Hypothalamus (tissue), 51 donors: ENCODE results near the gene RNLS.

Experiments
- DNase-seq, 51 donors: peaks; one replicate each; lab custom pipeline; 2025; lab: John Stamatoyannopoulos, UW

RNLS gene

DNA sequence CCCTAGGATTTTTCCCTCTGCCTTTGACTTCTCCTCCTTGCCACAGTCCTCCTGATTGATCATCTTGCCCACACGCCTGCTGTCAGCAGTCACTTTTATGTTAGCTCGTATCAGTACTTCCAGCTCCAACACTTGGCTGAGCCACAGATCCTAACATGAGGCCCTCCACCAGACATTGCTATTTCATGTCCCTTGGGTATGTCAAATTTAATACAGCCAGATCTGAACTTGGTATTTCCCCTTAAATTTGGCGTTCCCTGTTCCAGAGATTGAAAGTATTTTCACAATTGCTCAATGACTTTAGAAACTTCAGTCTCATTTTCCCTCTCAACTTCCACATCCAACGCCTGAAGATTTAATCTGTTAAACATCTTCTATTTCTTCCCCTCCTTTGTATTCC lies 140.4 kb downstream of the RNLS start:
- DNase-seq = no peak

DNA sequence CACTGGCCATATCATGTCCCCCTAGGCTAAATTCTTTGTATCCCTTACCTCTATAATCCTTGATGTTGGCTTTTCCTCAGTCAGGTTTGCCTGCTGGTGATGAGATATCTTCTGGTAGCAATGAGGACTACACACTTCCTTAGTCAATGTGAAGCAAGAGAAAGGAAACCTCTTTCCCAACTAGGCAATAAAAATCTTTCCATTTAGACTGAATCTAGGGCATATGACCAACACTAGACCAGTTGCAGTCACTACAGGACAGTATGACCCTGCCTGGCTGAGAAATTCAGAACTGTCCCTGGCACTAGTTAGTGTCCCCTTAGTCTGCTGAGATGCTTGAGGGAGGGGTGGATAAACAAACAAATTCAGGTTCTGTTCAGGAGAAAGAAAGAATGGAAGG lies 142.6 kb downstream of the RNLS start:
- DNase-seq = no peak

DNA sequence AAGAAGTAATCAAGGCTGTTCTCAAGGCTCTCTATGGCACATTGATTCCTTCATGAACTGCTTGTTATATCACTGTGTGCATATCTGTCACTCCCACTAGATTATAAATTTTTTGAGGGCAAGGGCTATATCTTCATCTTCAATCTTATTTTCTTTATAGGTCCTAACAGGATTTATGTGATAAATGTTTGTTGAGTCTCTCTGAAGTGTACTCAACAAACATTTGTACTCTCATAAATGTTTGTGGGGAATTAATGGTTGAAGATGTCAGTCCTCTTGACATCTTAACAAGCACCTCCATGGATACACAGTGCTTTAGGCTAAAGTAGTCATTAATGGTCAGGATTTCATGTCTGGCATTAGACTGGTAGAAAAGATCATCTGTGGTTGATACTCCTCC lies 143.2 kb downstream of the RNLS start:
- no peak for DNase-seq

DNA sequence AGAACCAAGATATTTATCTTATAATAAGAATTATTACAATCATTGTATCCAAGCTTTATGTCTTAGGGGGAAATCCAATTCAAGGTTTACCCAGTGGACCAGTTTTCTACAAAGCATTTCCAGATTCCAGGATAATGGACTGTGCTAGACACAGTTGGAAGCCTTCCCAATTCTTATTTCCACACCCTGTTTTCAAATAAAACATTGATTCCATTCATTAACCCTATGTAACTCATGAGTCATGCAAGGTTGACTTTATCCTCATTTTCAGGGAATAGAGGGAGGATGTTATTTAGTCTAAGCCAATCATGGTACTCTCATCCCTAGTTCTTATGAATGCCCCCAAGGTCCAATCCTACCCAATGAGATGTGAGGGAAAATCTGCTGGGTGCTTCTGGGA lies 145.7 kb downstream of the RNLS start:
- DNase-seq = no peak

DNA sequence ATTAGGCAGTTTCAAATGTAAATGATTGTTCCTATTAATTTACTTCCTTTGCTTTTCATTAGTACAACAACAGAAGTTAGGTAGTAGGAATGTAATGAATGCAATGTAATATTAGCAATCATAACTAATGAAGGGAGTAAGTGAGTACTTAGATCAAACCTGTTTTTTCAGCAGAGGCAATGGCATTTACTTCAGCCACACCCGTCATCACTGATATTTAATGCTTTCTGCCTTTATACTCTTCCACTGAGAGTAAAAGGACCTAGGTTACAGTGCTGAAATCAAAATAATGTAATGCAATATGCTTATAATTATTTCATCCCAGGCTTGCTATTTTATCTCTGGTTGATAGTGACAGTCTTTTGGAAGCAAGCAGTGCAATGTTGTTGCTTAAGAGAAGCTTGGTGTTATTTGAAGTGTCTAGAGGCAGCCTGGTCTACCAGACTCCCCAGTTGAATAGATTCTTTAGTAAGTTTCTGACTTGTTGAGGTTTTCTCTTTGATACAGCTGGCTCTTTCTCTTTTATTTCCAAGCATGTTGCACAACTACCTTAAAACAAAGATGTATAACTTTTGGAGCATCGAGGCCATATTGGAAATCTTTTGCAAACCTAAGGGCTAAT lies 149.4 kb downstream of the RNLS start:
- DNase-seq = no peak

DNA sequence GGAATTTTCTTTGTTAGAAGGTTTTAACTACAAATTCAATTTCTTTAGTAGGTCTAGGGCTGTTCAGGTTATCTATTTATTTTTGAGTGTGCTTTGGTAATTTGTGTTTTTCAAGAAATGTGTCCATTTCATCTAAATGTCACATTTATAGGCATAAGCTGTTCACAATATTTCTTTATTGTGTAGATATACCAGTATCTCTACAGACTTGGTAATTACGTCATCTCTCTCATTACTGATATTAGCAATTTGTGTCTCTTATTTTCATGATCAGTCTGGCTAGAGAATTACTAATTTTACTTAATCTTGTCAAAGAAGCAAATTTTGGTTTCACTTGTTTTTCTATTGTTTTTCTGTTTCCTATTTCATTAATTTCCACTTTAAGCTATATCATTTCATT lies 152.0 kb downstream of the RNLS start:
- no peak for DNase-seq

DNA sequence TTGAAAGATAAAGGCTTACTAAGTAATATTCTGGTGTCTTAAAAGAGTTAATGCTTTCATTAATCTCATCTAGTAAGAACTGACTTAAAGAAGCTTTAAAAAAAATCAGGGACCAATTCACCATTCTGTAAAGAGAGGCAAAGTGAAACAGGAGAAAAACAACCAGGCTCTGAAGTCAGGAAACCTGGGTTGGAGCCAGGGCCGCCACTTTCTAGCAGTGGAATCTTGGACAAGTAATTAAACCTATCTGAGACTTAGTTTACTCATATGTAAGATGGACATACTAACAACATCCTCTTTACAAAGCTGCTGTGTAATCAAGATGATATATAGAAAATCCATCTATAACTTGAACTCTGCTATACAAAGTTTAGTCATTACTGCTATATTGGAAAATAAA lies 154.1 kb downstream of the RNLS start:
- no peak for DNase-seq

DNA sequence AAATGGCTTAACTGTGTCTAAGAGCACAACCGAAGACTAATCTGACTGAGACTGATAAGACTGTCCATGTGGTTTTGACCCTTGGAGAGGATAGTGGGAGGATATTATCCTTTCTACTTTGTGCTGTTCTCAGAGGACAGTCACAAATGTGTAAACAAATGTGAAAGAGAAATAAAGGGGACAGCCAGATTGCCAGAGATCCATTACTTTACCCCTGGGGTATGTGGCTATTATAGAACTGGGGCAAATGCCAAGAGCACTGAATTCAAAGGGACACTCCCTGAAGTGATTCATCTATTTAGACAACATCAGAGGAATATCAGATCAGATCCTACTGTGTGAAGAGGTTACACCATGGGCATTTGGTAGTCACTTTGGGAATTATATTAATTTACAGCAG lies 154.7 kb downstream of the RNLS start:
- no peak for DNase-seq

DNA sequence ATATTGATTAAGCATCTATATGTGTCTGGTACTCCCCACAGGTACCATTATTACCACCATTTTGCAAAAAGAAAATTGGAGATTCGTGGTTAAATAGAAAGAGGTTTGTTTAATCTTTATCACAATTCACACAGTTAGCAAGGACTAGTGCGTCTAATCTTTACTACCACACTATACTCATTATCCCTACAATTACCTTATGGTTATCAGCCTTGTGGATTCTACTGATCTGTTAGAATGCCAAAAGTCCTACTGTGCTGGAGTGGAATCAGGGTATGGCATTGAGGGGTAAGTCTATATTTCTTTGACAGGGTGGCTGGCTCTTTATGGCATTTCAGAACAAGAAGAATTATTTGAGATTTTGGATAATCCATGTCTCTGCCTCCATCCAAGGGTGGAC lies 156.1 kb downstream of the RNLS start:
- DNase-seq = no peak

DNA sequence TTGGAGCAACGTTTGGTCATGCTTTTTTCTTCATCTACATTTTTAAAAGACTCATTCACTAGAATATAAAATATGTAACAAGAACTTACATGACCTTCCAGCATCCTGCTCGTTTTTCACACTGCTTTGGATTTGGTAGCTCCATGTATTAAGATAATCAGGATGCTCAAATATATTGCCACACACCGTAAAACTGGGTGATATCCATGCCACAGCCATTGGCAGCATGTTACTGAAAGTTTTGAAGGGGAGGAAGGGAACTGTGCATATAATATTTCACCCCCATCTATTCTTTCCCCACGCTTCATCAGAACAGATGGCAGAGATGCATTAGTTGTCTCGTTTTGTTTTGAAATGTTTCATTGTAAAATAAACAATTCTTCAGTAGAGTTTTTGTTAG lies 158.2 kb downstream of the RNLS start:
- DNase-seq = no peak

DNA sequence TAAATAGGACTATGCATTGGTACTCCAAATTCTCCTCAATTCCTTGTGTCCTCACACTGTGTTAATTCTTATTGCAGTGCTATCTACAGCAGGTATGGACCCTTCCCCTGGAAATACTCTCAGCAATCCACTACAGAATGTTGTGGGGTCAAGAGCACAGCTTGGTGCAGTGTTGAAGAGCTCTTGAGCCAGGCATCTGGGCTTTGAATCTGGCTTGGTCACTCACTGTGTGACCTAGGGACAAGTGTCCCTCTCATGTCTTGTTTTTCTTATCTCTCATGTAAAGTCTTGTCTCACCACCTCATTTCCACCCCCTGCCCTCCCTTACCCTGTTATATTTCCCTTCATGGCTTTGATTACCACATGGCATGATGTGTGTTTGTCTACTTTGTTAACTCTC lies 159.4 kb downstream of the RNLS start:
- no peak for DNase-seq

DNA sequence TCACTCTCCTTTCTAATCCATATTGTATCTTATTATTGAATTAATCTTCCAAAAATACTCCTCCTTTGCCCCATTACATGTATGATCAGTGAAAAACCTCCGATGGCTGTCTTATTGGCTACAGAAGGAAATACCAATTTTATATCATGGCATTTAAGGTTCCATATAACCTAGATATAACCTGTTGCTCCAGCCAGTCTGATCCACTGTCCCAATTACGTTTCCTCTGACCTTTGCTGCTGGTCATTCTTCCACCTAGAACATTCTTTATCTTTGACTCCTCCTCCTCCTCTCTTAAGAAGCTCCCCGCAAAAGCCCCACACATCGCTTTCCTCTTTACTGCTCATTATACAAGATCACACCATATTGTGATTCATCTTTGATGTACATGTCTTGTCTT lies 161.5 kb downstream of the RNLS start:
- no peak for DNase-seq

DNA sequence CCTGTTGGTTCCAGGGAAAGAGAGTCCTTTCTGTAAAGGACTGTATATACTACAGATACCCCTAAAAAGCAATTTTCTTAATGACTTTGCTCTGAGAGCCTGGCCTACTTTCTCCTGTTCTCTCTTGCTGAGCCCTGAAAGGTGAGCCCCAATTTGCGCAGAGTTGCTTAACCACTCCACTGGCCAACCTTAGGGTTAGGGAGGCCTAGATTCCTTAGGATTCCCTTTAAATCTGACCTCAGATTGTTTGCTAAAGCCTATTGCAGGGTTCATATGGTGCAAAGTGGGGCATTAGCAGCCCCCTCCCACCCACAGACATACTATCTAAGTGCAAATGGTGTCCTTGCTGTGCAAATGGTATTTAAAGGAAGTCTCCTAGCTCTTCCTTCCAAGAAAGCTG lies 164.2 kb downstream of the RNLS start:
- no peak for DNase-seq

DNA sequence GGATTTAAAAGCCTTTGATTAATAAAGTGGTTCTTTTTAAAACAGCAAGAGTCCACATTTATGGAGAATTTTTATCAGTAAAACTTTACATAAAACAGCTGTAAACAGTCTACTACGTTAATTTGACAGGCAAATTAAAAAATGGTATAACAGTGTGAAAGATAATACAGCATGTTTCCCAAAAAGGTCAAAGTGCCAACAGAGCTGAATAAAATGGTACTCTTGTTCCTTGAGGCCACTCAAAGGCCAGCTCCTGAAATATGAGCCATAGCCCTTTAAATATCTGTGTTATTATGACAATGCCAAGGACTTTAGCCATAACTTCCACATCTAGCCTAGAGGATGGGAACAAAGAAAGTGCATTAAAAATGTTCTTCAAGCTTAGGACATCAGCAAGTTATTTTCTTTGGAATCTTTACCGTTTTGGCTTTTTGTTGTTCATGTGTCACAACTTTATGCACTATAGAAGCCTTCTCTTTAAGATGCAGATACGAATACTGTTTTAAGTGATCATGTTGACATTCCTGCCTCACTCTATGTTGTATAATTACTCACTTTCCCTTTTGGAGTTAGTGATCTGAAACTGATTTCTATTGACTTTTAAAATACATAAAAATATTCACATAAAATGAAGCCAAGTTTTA lies 165.6 kb downstream of the RNLS start:
- no peak for DNase-seq

DNA sequence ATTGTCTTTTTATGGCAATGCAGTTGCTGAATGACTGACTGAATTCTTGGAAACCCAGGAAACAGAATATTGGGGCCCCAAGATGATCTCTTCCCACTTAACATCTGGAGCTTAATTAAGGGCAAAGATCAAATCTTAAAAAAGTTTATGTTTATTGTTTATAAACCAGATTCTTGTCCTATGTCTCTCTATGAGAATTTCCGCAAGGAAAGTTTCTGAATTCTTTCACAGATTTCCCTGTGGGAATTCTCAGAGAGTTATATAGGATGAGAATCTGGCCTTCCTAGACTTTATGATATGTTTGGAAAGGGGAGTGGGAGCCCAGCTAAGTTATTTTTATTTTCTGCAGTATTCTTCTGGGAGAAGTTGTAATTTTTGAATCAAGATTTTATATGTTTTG lies 166.3 kb downstream of the RNLS start:
- no peak for DNase-seq

DNA sequence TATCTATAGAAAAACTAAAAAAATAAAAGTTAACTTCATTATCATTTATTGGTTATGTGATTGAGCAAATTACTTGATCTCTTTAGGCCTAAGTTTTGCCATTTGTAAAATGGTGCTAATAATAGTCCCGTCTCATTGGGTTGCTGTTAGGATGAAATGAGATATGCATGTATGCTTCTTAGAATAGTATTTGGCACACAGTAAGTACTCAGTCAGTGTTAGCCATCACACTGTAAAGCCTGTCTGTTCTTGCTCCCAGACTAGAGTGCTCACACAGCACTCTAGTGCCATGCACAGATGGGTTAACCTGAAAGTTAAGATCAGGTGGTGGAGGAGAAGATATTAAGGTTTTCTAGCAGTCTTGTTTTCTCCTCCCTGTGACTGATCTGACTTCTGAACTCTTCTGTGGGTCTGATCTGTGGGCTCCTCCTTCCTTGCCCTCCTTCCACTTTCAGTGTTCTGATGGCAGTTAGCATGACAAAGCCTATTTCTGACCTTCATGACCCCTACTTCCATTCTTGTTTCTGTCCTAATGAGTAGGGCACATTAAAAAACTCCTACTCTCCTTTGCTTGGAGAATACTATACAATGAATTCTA lies 167.5 kb downstream of the RNLS start:
- DNase-seq = no peak

DNA sequence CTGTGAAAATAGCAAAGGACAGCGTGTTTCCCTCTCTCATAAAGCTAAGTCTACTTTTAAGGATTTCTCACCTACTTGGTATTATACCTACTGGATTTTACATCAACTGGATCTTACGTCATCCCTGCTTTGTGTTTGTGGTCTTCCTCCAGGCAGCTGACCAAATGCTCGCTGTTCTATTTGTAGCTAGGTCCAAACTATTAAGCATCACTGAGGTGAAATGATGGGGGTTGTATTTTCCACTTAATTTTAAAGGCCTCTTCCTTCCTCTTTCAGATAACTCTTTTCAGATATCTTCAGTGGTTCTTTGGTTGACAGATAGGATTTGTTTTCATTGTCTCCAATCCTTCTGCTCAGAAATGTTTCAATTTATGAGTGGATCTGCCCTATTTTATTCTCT lies 169.7 kb downstream of the RNLS start:
- no peak for DNase-seq

DNA sequence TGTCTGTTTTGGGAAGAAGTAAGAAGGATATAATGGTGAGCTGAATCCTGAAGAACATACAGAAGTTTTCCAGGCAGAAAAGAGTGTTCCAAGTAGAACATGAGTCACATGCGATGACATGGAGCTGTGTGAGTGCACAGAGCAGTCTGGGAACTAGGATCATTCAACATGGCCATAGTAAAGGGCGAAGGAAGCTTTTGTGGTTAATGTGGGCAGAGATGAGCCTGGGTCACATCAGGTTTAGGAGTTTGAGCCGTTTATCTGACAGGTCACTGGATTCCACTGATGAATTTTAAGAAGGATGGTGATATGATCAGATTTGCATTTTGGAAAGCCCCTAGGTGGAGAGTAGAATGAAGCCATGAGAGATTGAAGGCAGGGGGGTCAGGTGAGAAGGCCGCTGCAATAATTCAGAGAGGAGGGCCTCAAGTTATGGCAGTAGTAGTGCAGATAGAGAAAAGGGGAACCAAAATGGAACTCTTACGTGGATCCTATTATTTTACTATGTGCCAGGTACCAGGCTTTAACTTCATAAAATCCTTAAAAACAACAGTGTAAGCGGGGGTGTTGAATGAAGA lies 171.3 kb downstream of the RNLS start:
- DNase-seq = no peak

DNA sequence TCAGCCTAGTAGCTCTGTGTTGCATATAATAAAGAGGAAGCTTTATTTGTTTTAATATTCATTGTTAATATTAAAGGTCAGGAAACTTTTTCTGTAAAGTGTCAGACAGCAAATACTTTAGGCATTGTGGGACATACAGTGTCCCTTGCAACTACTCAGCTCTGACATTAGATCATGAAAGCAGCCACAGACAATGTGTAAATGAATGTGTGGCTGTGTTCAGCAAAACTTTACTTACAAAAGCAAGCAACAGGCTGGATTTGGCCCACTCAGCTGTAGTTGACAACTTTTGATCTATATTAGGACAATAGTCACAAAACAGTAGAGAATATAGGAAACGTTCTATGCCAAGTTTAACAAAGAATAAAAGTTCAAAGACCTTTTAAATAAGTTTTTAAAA lies 173.3 kb downstream of the RNLS start:
- DNase-seq = no peak

DNA sequence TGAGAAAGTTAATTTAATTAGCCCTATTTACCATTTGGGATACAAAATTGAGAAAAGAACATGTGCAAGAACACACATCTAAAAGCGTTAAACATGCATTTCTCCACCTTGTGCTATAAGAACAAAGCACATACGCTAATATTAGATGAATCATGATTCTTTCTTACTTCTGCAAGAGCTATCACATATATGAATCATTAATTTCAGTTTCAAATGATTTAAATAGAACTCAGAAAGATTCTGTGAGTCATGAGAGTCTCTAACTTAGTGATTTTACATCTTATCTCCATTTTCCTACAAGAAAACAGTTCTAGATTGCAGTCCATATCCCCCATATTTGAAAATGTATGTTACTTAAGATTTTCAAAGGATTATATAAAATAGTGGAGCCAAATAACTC lies 173.9 kb downstream of the RNLS start:
- DNase-seq = no peak

DNA sequence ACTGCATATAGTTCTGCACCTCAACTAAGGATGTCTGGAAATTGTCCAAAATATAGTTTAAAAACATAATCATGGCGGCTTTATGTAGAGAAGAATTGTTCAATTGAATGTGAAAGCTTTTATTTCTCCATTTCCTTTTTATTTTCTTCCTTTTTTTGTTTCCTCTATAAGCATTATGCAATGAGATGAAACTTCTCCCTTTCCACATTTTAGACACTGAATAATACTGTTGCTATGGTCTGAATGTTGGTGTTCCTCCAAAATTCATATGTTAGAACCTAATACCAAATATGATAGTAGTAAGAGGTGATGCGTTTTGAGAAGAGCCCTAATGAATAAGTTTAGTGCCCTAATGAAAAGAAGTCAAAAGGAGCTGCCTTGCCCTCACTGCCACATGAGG lies 175.0 kb downstream of the RNLS start:
- no peak for DNase-seq

DNA sequence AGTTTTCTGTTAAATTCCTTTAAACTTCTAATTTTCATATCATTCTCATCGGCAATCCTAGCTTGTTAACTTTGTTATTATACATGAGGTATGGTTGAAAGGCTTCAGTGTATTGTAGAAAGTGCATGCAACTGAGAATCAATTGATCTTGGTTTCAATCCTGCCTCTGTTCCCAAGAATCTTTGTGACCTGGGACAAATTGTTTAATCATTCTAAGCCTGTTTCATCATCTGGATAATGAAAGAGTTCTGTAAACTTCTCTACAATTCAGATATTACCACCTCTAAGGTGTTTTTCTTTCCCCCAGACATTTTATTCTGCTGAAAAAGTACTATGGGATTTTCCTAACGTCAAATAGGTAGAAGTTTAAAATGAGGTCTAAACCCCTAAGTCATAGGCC lies 179.0 kb downstream of the RNLS start:
- DNase-seq = no peak
